PC-3 (cell line): ENCODE results near the gene SLC25A34. TPM values are rescaled to one million over a fixed set of nuclear protein-coding genes. Genes with fewer than 3 reads are reported as not detected.
A peak's percentile ranks its signal among the peaks of the same experiment; 100 is the strongest.

Experiments
- ATAC-seq: fragments of 200-7000 bp; cut with Tn5 transposase; 2 replicates; pipeline ENCODE4 v1.9.1; 2020; ENCODE audit warnings: mild to moderate bottlenecking, moderate library complexity
- BruUV-seq: library from RNA; stranded (reverse); fragments of 400-500 nt; replicated peaks from 2 replicates; lab custom pipeline; 2021; lab: Mats Ljungman, UMichigan
- CTCF ChIA-PET: fragments of 300-600 bp; sonication (Branson Sonifier 250); formaldehyde crosslinking; loops from one replicate; lab custom pipeline; 2022; ENCODE audit warnings: antibody characterized with exemption; lab: Charles Lee
- POLR2A ChIA-PET: fragments of 300-600 bp; sonication (Branson Sonifier 250); formaldehyde crosslinking; loops from one replicate; lab custom pipeline; 2022; ENCODE audit warnings: antibody characterized with exemption; ENCODE audit not compliant: unreplicated experiment; lab: Charles Lee
- DNase-seq: peaks from one replicate; pipeline ENCODE4 v3.0.0-alpha.2; 2015
- H2AFZ ChIP-seq: fragments of 300-600 bp; sonication (generic); 2 replicates; pipeline ENCODE4 v1.6.0; 2016; ENCODE audit warnings: antibody characterized with exemption, low read length
- H3F3A ChIP-seq: fragments of 300-600 bp; sonication (generic); one replicate; pipeline ENCODE4 v1.6.0; 2017; ENCODE audit warnings: antibody characterized with exemption, low read length, control low read depth, mild to moderate bottlenecking; ENCODE audit not compliant: unreplicated experiment
- H3K27ac ChIP-seq: fragments of 300-600 bp; sonication (generic); 2 replicates; pipeline ENCODE4 v1.5.1; 2016; ENCODE audit warnings: mild to moderate bottlenecking, low read length
- H3K27me3 ChIP-seq: fragments of 300-600 bp; sonication (generic); 2 replicates; pipeline ENCODE4 v1.6.1; 2016; ENCODE audit warnings: low read length, mixed read lengths
- H3K36me3 ChIP-seq: fragments of 300-600 bp; sonication (generic); 2 replicates; pipeline ENCODE4 v1.6.1; 2016; ENCODE audit warnings: low read depth, mixed run types, low read length, mixed read lengths
- H3K4me1 ChIP-seq: fragments of 300-600 bp; sonication (generic); 2 replicates; pipeline ENCODE4 v1.5.1; 2016; ENCODE audit warnings: low read length; ENCODE audit not compliant: insufficient read depth
- H3K4me2 ChIP-seq: fragments of 300-600 bp; sonication (generic); 2 replicates; pipeline ENCODE4 v1.6.0; 2016; ENCODE audit warnings: low read length
- H3K4me3 ChIP-seq: fragments of 300-600 bp; sonication (generic); 2 replicates; pipeline ENCODE4 v1.5.1; 2016; ENCODE audit warnings: mild to moderate bottlenecking, low read length, mixed read lengths
- H3K79me2 ChIP-seq: fragments of 300-600 bp; sonication (generic); 2 replicates; pipeline ENCODE4 v1.6.1; 2017; ENCODE audit warnings: low read length, mixed read lengths
- H3K9ac ChIP-seq: fragments of 300-600 bp; sonication (generic); 2 replicates; pipeline ENCODE4 v1.6.0; 2016; ENCODE audit warnings: mild to moderate bottlenecking, low read length
- H3K9me2 ChIP-seq: fragments of 300-600 bp; sonication (generic); replicated peaks from 2 replicates; pipeline ENCODE4 v1.6.1; 2016; ENCODE audit warnings: mixed run types, low read length, mixed read lengths
- H3K9me3 ChIP-seq: fragments of 300-600 bp; sonication (generic); 2 replicates; pipeline ENCODE4 v1.6.1; 2016; ENCODE audit warnings: low read length, mixed read lengths
- H4K20me1 ChIP-seq: fragments of 300-600 bp; sonication (generic); 2 replicates; pipeline ENCODE4 v1.6.1; 2016; ENCODE audit warnings: low read length, mixed read lengths
- EZH2 ChIP-seq: fragments of 300-600 bp; sonication (generic); IDR thresholded peaks from one replicate; pipeline ENCODE4 v1.6.1; 2017; ENCODE audit warnings: antibody characterized with exemption, mild to moderate bottlenecking, low read length; ENCODE audit not compliant: unreplicated experiment
- EZH2phosphoT487 ChIP-seq: fragments of 300-600 bp; sonication (generic); IDR thresholded peaks from 2 replicates; pipeline ENCODE4 v1.6.1; 2018; ENCODE audit warnings: mild to moderate bottlenecking, antibody characterized with exemption, low read length, borderline replicate concordance
- intact Hi-C: fragments of 100-400 bp; cut with micrococcal nuclease; formaldehyde crosslinking; loops from 2 replicates; pipeline ENCODE4 v1.9.0; 2023
- total RNA-seq: library from RNA; depleted of rRNA; stranded (reverse); fragments of >200 nt; gene quantifications from 2 replicates; pipeline ENCODE4 v1.2.3, GENCODE V29; 2014
- TF ChIP-seq, protein P1 (sequence below): fragments of 300-600 bp; sonication (generic); conservative IDR thresholded peaks from 2 replicates; pipeline ENCODE4 v1.5.1; 2017; ENCODE audit warnings: antibody characterized with exemption, low read depth, mild to moderate bottlenecking, low read length

SLC25A34 gene
- total RNA-seq, 1 experiment from 2014 or later = 0.44 TPM

DNA sequence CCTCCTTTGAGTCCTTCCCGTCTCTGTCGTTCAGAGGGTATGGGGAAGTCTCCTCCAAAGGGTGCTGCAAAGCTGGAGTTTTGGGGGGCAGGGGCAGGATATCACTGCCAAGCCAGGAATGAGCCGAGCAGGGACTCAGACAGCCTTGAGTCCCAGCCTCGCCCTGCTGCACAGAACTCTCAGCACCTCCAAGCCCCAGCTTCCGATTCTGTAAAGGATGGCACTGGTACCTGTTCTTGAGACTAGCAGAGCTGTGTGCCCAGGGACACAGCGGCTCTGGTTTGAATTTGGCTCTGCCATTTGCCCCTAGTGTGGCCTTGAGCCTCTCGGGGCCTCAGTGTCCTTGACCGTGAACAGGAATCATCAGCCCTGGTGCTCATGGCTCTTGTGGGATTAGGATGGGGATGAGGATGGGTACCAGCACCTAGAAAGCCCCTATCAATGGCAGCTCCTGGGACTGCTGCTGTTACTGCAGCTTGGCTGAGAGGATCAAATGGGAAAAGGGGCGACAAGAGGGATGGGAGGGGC lies 21.0 kb downstream of the SLC25A34 start:
- H3K27ac ChIP-seq = no peak overlapping the region
- TF ChIP-seq EZH2phosphoT487 = no peak
- TF ChIP-seq EZH2 = no peak
- TF ChIP-seq, protein P1, sequence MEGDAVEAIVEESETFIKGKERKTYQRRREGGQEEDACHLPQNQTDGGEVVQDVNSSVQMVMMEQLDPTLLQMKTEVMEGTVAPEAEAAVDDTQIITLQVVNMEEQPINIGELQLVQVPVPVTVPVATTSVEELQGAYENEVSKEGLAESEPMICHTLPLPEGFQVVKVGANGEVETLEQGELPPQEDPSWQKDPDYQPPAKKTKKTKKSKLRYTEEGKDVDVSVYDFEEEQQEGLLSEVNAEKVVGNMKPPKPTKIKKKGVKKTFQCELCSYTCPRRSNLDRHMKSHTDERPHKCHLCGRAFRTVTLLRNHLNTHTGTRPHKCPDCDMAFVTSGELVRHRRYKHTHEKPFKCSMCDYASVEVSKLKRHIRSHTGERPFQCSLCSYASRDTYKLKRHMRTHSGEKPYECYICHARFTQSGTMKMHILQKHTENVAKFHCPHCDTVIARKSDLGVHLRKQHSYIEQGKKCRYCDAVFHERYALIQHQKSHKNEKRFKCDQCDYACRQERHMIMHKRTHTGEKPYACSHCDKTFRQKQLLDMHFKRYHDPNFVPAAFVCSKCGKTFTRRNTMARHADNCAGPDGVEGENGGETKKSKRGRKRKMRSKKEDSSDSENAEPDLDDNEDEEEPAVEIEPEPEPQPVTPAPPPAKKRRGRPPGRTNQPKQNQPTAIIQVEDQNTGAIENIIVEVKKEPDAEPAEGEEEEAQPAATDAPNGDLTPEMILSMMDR = no peak
- no TSS peak for BruUV-seq
- H3K36me3 ChIP-seq = no peaks in the 10 kb centered on the region
- ChIA-PET POLR2A (no interaction called here), CTCF (no interaction called here)
- intact Hi-C loops = no loop called here
- H2AFZ ChIP-seq = no peak overlapping the region
- DNase-seq = no peak
- H3K9me3 ChIP-seq = no peaks in the 10 kb centered on the region
- H3F3A ChIP-seq = no peaks in the 10 kb centered on the region
- H3K9ac ChIP-seq = no peak overlapping the region
- no peaks in the 10 kb centered on the region for H3K27me3 ChIP-seq
- peak overlapping the region; percentile 67 for H3K4me2 ChIP-seq
- peak overlapping the region; percentile 42; the same call in 1 of the 2 replicates for H3K4me3 ChIP-seq
- H3K9me2 ChIP-seq = no peaks in the 10 kb centered on the region
- H3K79me2 ChIP-seq = peaks cover 33% of the 10 kb centered on the region
- no peaks in the 10 kb centered on the region for H4K20me1 ChIP-seq
- ATAC-seq = no peak
- peaks cover 41% of the 10 kb centered on the region for H3K4me1 ChIP-seq

DNA sequence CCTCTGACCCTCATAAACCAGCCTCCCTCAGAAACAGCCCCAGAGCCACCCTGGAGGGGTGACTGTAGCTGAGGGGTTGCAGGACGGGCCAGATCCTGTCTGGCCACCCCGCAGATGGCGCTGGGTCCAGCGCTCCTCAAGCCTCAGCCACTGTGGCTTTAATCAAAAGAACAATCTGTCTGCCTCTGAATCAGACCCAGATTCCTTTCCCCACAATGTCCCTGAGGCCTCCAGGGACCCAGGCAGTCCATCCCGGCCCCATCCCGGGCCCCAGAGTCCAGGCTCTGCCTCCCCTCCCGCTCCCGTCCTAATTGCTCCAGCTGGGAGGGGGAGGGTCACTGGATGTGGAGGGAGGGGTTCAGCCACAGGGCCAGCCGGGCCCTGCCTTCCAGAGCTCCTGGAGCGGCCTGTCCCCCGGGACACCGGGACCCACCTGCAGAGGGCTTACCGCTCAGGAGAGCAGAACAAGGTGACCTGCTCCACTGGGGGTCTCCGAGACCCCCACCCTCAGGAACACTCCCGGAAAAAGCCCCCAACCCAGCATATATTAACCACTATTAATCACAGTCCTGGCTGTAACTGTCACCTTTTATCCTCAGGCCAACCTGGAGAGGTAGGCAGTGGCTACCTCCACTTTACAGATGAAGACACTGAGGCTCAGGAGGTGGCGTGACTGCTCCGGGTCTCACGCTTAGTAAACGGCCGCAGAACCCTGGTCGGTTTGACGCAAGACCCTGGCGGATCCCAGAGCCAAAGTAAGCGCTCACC lies 21.7 kb downstream of the SLC25A34 start:
- Histone ChIP-seq H3K79me2 (peaks cover 40% of the 10 kb centered on the region), H3K4me3 (peak overlapping the region; percentile 86), H3K27ac (no peak overlapping the region), H4K20me1 (no peaks in the 10 kb centered on the region), H3K4me2 (peak overlapping the region; percentile 50), H3K9ac (no peak overlapping the region), H3K9me2 (no peaks in the 10 kb centered on the region), H3K27me3 (no peaks in the 10 kb centered on the region), H3K9me3 (no peaks in the 10 kb centered on the region), H3K36me3 (no peaks in the 10 kb centered on the region), H3K4me1 (peaks cover 41% of the 10 kb centered on the region), H2AFZ (peak overlapping the region; percentile 11; the same call in 1 of the 2 replicates), H3F3A (no peaks in the 10 kb centered on the region)
- CTCF ChIA-PET = no interaction called here
- DNase-seq (peak; percentile 34), ATAC-seq (peak; percentile 0)
- POLR2A ChIA-PET = no interaction called here
- BruUV-seq = TSS peak; percentile 12
- TF ChIP-seq EZH2 (no peak), EZH2phosphoT487 (no peak)
- TF ChIP-seq, protein P1 = no peak
- intact Hi-C loops = no loop called here
